ENCODE measurements around the gene IMPG1.

The IMPG1 gene

GRCh38 chr6:76072562-76072961 is at the start of gene IMPG1:
Gene IMPG1 (minus strand): TSS chr6:76072662. CDS start chr6:76072488, 174 bp downstream.
- H3K4me3 ChIP-seq (ENCODE audit: low read depth, low read length) = no peak within 1 kb of the TSS
- DNase-seq (ENCODE audit: low read depth) = no peak

DNA sequence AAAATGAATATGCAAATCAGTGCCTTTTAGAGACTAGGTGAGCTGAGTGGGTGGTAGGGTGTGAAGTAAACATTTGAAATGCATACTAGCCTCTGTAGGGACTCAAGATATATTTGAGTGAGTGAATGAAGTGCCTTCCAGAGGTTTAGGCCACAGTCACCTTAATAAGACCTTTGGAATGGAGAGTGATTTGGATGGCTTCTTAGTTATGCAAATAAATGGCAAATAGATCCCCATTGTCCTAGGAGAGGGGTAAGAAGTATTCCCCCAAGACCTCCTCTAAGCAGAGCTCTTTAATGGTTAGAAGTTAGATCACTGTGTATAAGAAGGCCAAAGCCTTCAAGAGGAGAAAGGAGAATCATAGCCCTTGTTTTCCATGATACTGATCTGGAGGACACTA is 47.8 kb upstream of the IMPG1 start:
- H3K4me3 ChIP-seq (ENCODE audit: low read depth, low read length) = no peak overlapping the region
- no peak for DNase-seq (ENCODE audit: low read depth)

DNA sequence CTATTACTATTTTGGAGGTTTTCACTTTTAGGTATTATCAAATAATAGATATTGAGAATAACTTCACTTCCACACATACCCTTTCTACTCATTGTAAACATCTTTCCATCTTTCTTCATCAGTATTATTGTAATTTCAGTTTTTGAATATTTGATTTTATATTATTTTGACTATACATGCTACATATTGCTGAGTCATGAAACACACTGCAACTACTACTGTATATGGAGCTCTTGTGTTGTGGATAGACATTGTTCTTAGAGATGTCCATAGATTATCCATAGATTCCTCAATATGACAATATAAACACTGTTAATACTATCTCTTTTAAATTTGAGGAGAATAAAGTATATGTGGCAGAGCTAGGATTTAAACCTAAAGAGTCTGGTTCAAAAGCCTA is 819 bp upstream of the IMPG1 start:
- no peak overlapping the region for H3K4me3 ChIP-seq (ENCODE audit: low read depth, low read length)
- DNase-seq (ENCODE audit: low read depth) = no peak

GRCh38 chr6:76057469-76057868 is 15.0 kb downstream of the IMPG1 start:
- H3K4me3 ChIP-seq (ENCODE audit: low read depth, low read length) = no peak overlapping the region
- DNase-seq (ENCODE audit: low read depth) = no peak

DNA sequence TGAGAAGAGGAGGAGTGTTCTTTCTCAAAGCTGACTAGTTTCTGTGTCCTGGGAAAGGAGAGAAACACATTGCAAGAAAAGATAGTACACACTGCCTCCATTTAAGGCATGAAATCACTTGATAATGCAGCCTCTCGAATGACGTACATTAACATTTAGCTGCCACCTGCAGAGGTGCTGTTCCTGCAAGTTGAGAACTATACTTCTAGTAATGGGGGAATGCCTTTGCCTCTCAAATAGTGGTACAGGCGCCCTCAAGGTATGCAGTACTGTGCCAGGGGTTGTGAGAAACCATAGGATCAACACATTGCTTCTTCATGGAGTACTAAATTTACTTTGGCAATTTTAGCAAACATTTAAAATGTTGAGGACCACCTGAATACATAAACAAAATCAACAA is 20.1 kb downstream of the IMPG1 start:
- no peak for DNase-seq (ENCODE audit: low read depth)
- no peak overlapping the region for H3K4me3 ChIP-seq (ENCODE audit: low read depth, low read length)

DNA sequence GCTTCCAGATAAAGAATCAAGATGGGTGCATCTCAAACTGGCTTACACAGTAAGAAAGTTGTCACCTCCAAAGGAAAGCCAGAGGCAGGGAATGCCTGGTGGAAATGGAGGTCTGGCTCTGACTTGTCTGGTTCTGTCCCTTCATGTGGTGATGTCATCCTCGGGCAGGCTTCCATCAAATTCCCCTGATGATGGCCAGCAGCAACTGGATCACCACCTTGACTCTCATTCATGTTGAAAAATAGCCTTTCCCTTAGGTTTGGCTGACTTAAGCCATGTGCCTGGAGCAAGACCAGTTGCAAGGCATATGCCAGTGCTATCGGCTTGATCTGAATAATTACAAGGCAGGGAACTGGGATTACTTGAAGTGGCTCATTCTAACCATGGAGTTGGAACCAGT is 28.8 kb downstream of the IMPG1 start:
- no peak for DNase-seq (ENCODE audit: low read depth)
- no peak overlapping the region for H3K4me3 ChIP-seq (ENCODE audit: low read depth, low read length)

DNA sequence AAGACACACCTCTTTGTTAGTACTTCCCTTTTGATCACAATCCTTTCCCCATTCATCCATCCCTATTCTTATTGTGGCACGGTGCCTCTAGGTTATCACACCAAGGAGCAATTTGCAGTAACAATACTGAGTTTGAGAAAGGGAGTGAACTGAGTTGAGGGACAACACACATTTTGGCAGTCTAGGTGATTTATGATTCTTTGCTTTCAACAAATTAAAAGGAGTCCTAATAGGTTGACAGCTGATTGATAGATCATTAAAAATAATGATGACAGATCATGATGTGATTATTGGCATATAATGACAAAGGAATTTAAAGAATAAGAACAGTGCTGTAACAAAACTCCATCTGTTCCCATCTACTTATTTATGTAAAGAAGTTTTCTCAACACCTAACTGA is 36.7 kb downstream of the IMPG1 start:
- DNase-seq (ENCODE audit: low read depth) = no peak

DNA sequence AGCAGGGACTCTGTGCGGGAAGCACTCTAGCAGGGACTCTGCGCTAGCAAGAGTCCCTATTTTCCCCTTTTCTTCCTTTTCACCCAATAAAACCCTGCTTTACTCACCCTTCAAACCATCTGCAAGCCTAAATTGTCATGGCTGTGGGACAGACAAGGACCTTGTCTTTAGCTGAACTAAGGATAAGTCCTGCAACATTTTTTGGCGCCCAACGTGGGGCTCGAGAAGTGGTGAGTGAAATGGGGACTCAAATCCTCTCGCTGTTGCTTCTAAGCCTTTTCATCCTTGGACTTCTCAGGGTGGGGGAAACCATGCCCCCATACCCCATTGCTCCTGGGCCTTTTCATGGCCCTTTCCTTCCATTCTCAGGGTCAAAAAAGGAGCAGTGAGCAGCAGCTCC is 46.4 kb downstream of the IMPG1 start:
- no peak for DNase-seq (ENCODE audit: low read depth)
- no peak overlapping the region for H3K4me3 ChIP-seq (ENCODE audit: low read depth, low read length)

More for the DNA sequence above, 36.7 kb downstream of the IMPG1 start:
- H3K4me3 ChIP-seq (ENCODE audit: low read depth, low read length) = no peak overlapping the region

GRCh38 chr6:76014626-76015530 is 57.6 kb downstream of the IMPG1 start:
- no peak for DNase-seq (ENCODE audit: low read depth)
- H3K4me3 ChIP-seq (ENCODE audit: low read depth, low read length) = no peak overlapping the region

DNA sequence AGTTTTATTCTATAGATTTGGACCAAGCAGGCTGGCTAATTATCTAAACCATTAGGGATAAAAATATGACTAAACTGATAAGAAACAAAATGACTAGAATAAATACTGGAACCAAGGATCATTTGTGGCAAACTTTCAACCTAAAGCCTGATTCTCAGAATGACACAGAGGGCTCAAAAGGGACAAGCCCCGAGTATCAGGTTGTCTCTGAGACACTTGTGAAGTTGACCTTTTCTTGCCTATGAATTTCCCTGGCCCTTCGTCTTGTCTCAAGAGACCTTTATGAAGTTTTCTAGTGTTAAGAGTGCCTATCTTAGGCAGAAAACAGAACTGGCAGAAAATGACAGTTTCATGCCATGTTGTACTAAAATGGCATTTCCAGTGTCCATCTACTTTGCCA is 68.3 kb downstream of the IMPG1 start:
- no peak overlapping the region for H3K4me3 ChIP-seq (ENCODE audit: low read depth, low read length)
- no peak for DNase-seq (ENCODE audit: low read depth)

DNA sequence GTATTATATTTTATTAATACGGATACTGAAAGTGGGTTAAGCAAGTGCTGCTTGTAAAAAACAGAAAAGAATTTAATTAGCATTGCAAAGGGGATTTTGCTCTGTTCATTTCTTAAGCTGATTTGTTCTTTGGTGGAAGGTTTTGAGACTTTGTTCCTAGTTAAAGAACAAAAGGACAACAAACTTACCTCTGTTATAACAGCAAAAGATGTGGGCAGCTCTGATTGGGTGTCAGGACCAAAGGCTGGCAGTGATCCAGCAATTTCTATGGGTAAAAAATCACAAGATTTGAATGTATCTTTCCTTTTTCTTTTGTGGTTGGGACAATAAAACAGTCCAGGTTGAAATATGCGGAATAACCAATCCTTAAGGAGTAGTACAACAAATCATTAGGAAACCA is 68.8 kb downstream of the IMPG1 start:
- H3K4me3 ChIP-seq (ENCODE audit: low read depth, low read length) = no peak overlapping the region
- no peak for DNase-seq (ENCODE audit: low read depth)

DNA sequence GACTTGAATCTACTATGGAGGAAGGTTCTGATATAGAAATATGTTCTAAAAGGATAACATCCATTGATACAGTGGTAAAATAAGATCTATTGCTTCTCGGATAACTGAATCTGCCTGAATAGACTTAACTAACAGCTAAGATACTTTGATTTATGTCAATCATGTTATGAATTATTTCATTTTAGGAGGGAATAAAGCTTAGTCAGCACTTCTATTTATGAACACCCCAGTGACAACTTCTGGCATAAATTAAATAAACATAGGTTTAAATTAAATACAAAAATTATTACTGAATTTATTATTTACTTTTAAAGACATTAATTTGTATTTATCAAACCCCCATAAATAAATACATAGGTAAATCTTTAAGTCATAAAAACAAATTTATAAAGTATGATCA is 69.3 kb downstream of the IMPG1 start:
- DNase-seq (ENCODE audit: low read depth) = no peak
- H3K4me3 ChIP-seq (ENCODE audit: low read depth, low read length) = no peak overlapping the region

- no peak overlapping the region for H3K4me3 ChIP-seq (ENCODE audit: low read depth, low read length)
- DNase-seq (ENCODE audit: low read depth) = no peak
Measured at GRCh38 chr6:76000629-76001028, 71.8 kb downstream of the IMPG1 start.

DNA sequence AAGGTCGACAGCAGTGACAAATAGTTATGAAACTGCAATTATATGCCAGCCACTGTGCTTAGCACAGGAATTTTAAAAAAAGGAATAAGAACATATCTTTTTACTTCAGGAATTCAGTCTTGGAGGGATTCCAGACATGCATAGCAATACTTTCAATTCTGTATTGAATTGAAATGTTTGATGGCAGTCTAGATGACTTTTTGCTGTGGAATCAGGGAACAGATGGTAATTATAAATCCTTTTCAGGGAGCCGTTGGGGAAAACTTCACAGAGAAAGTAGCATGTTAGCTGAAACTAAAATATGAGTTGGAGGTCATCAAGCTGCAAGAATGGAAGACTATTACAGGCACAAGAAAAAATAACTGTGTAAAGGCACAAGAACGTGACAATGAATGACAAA is 74.8 kb downstream of the IMPG1 start:
- no peak for DNase-seq (ENCODE audit: low read depth)
- H3K4me3 ChIP-seq (ENCODE audit: low read depth, low read length) = no peak overlapping the region

GRCh38 chr6:75993236-75994162 is 79.0 kb downstream of the IMPG1 start:
- DNase-seq (ENCODE audit: low read depth) = no peak
- no peak overlapping the region for H3K4me3 ChIP-seq (ENCODE audit: low read depth, low read length)

GRCh38 chr6:75991941-75992340 is 80.5 kb downstream of the IMPG1 start:
- no peak overlapping the region for H3K4me3 ChIP-seq (ENCODE audit: low read depth, low read length)
- DNase-seq (ENCODE audit: low read depth) = no peak

- no peak overlapping the region for H3K4me3 ChIP-seq (ENCODE audit: low read depth, low read length)
- DNase-seq (ENCODE audit: low read depth) = no peak
Measured at GRCh38 chr6:75986935-75987334, 85.5 kb downstream of the IMPG1 start.

- DNase-seq (ENCODE audit: low read depth) = no peak
- H3K4me3 ChIP-seq (ENCODE audit: low read depth, low read length) = no peak overlapping the region
Measured at GRCh38 chr6:75975904-75976303, 96.6 kb downstream of the IMPG1 start.

GRCh38 chr6:75970093-75970492 is 102.4 kb downstream of the IMPG1 start:
- H3K4me3 ChIP-seq (ENCODE audit: low read depth, low read length) = no peak overlapping the region
- no peak for DNase-seq (ENCODE audit: low read depth)

- DNase-seq (ENCODE audit: low read depth) = no peak
- H3K4me3 ChIP-seq (ENCODE audit: low read depth, low read length) = no peak overlapping the region
Measured at GRCh38 chr6:75968143-75968542, 104.3 kb downstream of the IMPG1 start.
